H1 (cell line): ENCODE data around the gene HS1BP3. TPM values are rescaled to one million over a fixed set of nuclear protein-coding genes. Genes with fewer than 3 reads are reported as not detected.

Source experiments
- CEBPB ChIP-seq: IDR thresholded peaks from 2 replicates; pipeline ENCODE4 v1.6.1; 2012; ENCODE audit warnings: low read depth, low read length
- FOSL1 ChIP-seq: IDR thresholded peaks from 2 replicates; pipeline ENCODE4 v1.6.1; 2011; ENCODE audit warnings: mild to moderate bottlenecking, low read depth, low read length, moderate library complexity; ENCODE audit not compliant: insufficient read depth
- TEAD4 ChIP-seq: IDR thresholded peaks from 2 replicates; pipeline ENCODE4 v1.6.1; 2012; ENCODE audit warnings: low read depth, low read length, inconsistent platforms, mixed read lengths
- polyA plus RNA-seq, 7 experiments: library from polyadenylated mRNA; depleted of rRNA in 3 of 7; stranded (reverse) in 5 of 7; unstranded in 2 of 7; fragments of >200 nt in 5 of 7; fragments of 200-250 nt in 2 of 7; gene quantifications; 1 replicate in 5 of 7; 2 replicates in 1 of 7; 4 replicates in 1 of 7; pipeline versions ENCODE4 v1.2.1 to v1.2.3, GENCODE V29; 2011 to 2013; ENCODE audit warnings: missing spikeins in 2 of 7, mixed read lengths in 2 of 7
- total RNA-seq: library from RNA; stranded (reverse); fragmentation: NEBNext Ultra II Directional; extraction: Animal tissue kit (Norgen Biotek cat#: 25700); gene quantifications from 2 replicates; pipeline ENCODE4 v1.2.1, GENCODE V29; 2021
- TF ChIP-seq, protein P1 (sequence below): IDR thresholded peaks from 2 replicates; pipeline ENCODE4 v1.6.1; 2012; ENCODE audit warnings: inconsistent platforms

HS1BP3 gene
- total and polyA plus RNA-seq, 2 of the 8 experiments (the other 6 are each of a cell fraction or from before 2014, with no cell fraction given): 11.1 to 11.3 TPM

DNA sequence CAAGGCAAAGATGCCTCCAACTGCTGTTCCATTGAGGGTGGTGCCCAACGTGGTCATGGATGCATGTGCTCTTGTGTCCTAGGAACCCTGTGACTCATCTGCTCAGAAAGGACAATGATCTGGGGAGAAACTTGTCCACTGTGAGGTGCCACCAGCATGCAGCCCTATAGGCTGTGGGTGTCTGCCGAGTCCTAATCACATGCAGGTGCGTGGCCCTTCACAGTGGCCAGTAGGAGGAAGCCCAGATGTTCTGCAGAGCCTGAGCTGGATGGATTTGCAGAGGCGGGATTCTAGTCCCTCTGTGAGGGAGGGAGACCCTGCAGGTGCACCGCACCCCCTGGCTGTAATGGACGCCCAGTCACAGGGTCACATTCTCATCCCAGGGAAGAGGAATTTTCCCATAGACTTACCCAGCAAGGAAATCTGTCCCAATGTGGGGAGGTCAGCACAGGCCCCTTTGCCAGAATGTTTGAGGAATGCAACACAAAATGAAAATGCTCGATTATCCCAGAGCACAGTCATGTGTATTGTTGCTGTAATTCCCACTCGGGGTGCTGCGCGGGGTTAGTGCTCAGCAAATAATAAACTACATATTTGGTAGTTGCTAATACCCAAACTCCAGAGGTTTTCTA is 30.0 kb upstream of the HS1BP3 start (continued):
- TF ChIP-seq, protein P1, sequence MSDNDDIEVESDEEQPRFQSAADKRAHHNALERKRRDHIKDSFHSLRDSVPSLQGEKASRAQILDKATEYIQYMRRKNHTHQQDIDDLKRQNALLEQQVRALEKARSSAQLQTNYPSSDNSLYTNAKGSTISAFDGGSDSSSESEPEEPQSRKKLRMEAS: no peak
- TF ChIP-seq FOSL1 (no peak), CEBPB (no peak), TEAD4 (no peak)
